Kasumi-1 (cell line): ENCODE data around the gene HOOK2.
A peak's percentile ranks its signal among the peaks of the same experiment; 100 is the strongest.

Experiments used
- DNase-seq, 2 experiments: peaks; one replicate each; lab custom pipeline; 2025; lab: John Stamatoyannopoulos, UW

HOOK2 gene

GRCh38 chr19:12782424-12783290, 7.3 kb upstream of the HOOK2 start:
- DNase-seq, result peak; percentile 44 to 68

- no peak for DNase-seq
These were observed 6.7 kb upstream of the HOOK2 start for GRCh38 chr19:12782174-12782423.

- no peak for DNase-seq
These were observed 4.0 kb upstream of the HOOK2 start for GRCh38 chr19:12779162-12779993.

GRCh38 chr19:12778905-12779161, 3.5 kb upstream of the HOOK2 start:
- no peak for DNase-seq

GRCh38 chr19:12778017-12778904, 2.9 kb upstream of the HOOK2 start:
- peak in 1 of 2 experiments; percentile 54 for DNase-seq

- DNase-seq, result peak; percentile 67 to 78
These were observed 2.1 kb upstream of the HOOK2 start for GRCh38 chr19:12777217-12778016.

GRCh38 chr19:12773571-12773970, 1.8 kb downstream of the HOOK2 start:
- DNase-seq, result peak; percentile 22 to 34

- DNase-seq, result no peak
These were observed 3.0 kb downstream of the HOOK2 start for GRCh38 chr19:12772323-12772722.

GRCh38 chr19:12770922-12771321, 4.4 kb downstream of the HOOK2 start:
- no peak for DNase-seq

- DNase-seq, result no peak
These were observed 5.7 kb downstream of the HOOK2 start for GRCh38 chr19:12769689-12770088.

- no peak for DNase-seq
These were observed 7.7 kb downstream of the HOOK2 start for GRCh38 chr19:12767666-12768065.

- DNase-seq, result no peak
These were observed 8.2 kb downstream of the HOOK2 start for GRCh38 chr19:12767150-12767549.

- DNase-seq, result peak; percentile 80
These were observed 9.3 kb downstream of the HOOK2 start for GRCh38 chr19:12766051-12766521.

- DNase-seq, result no peak
These were observed 10.7 kb downstream of the HOOK2 start for GRCh38 chr19:12764698-12765097.

GRCh38 chr19:12763100-12763499, 12.3 kb downstream of the HOOK2 start:
- DNase-seq, result no peak

GRCh38 chr19:12759686-12760085, 15.7 kb downstream of the HOOK2 start:
- DNase-seq, result no peak

- DNase-seq, result peak; percentile 53 to 64
These were observed 17.6 kb downstream of the HOOK2 start for GRCh38 chr19:12757544-12758274.

GRCh38 chr19:12756150-12756883, 19.0 kb downstream of the HOOK2 start:
- DNase-seq, result no peak

- no peak for DNase-seq
These were observed 20.7 kb downstream of the HOOK2 start for GRCh38 chr19:12754465-12755196.
